Neural progenitor cell (in vitro differentiated cells): ENCODE data around the gene UBB.

Experiments used
- EZH2 ChIP-seq: fragments of 200-600 bp; sonication (generic); IDR thresholded peaks from 2 replicates; pipeline ENCODE4 v1.6.1; 2017; ENCODE audit warnings: antibody characterized with exemption, mild to moderate bottlenecking, moderate library complexity
- EZH2phosphoT487 ChIP-seq: fragments of 200-600 bp; sonication (generic); IDR thresholded peaks from 2 replicates; pipeline ENCODE4 v1.6.1; 2017; ENCODE audit warnings: antibody characterized with exemption
- TF ChIP-seq, protein P1 (sequence below): fragments of 200-600 bp; sonication (generic); IDR thresholded peaks from 2 replicates; pipeline ENCODE4 v1.5.1; 2017; ENCODE audit warnings: antibody characterized with exemption, mild to moderate bottlenecking

GRCh38 chr17:16406742-16407674, 26.1 kb downstream of the UBB start:
- TF ChIP-seq, protein P1, sequence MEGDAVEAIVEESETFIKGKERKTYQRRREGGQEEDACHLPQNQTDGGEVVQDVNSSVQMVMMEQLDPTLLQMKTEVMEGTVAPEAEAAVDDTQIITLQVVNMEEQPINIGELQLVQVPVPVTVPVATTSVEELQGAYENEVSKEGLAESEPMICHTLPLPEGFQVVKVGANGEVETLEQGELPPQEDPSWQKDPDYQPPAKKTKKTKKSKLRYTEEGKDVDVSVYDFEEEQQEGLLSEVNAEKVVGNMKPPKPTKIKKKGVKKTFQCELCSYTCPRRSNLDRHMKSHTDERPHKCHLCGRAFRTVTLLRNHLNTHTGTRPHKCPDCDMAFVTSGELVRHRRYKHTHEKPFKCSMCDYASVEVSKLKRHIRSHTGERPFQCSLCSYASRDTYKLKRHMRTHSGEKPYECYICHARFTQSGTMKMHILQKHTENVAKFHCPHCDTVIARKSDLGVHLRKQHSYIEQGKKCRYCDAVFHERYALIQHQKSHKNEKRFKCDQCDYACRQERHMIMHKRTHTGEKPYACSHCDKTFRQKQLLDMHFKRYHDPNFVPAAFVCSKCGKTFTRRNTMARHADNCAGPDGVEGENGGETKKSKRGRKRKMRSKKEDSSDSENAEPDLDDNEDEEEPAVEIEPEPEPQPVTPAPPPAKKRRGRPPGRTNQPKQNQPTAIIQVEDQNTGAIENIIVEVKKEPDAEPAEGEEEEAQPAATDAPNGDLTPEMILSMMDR = peak; percentile 50
- TF ChIP-seq EZH2phosphoT487 = no peak
- no peak for TF ChIP-seq EZH2
